Islet precursor cell (in vitro differentiated cells): ENCODE results near the gene POLR1B.
"Not testable (repeated sequence)": the region's sequence is repeated elsewhere in the genome, so short reads cannot be mapped to it uniquely, and the experiment has no call there.

ENCODE experiments used
- DNase-seq: peaks from one replicate; pipeline ENCODE4 v3.0.0-alpha.2; 2018

POLR1B gene

GRCh38 chr2:112603731-112604130, 61.5 kb downstream of the POLR1B start:
- DNase-seq, result no peak

- no peak for DNase-seq
Measured at GRCh38 chr2:112604952-112605351, 62.7 kb downstream of the POLR1B start.

GRCh38 chr2:112605926-112606325, 63.7 kb downstream of the POLR1B start:
- no peak for DNase-seq

- DNase-seq, result no peak
Measured at GRCh38 chr2:112606547-112606946, 64.3 kb downstream of the POLR1B start.

- no peak for DNase-seq
Measured at GRCh38 chr2:112607680-112608438, 65.6 kb downstream of the POLR1B start.

GRCh38 chr2:112609320-112609719, 67.1 kb downstream of the POLR1B start:
- DNase-seq, result not testable (repeated sequence)

GRCh38 chr2:112612283-112612682, 70.0 kb downstream of the POLR1B start:
- DNase-seq, result not testable (repeated sequence)

- peak; percentile 88 for DNase-seq
Measured at GRCh38 chr2:112614201-112614840, 72.1 kb downstream of the POLR1B start.

GRCh38 chr2:112615051-112615450, 72.8 kb downstream of the POLR1B start:
- DNase-seq, result no peak

GRCh38 chr2:112615798-112616197, 73.5 kb downstream of the POLR1B start:
- DNase-seq, result not testable (repeated sequence)

- no peak for DNase-seq
Measured at GRCh38 chr2:112618383-112618782, 76.1 kb downstream of the POLR1B start.

- peak; percentile 53 for DNase-seq
Measured at GRCh38 chr2:112621790-112622527, 79.7 kb downstream of the POLR1B start.

- DNase-seq, result no peak
Measured at GRCh38 chr2:112622528-112622849, 80.2 kb downstream of the POLR1B start.

- DNase-seq, result peak; percentile 57
Measured at GRCh38 chr2:112623913-112624777, 81.9 kb downstream of the POLR1B start.

GRCh38 chr2:112625474-112626114, 83.3 kb downstream of the POLR1B start:
- DNase-seq, result peak; percentile 21

GRCh38 chr2:112626604-112627059, 84.4 kb downstream of the POLR1B start:
- DNase-seq, result peak; percentile 76
